SK-N-SH (cell line): ENCODE data around the gene TAB3. TPM values are rescaled to one million over a fixed set of nuclear protein-coding genes. Genes with fewer than 3 reads are reported as not detected.

ENCODE experiments used
- CTCF ChIA-PET: fragments of 300-600, 350-600 bp; formaldehyde crosslinking; extraction: SDS; loops from one replicate; lab custom pipeline; 2021; lab: Yijun Ruan, JAX
- POLR2A ChIA-PET: fragments of 350-600 bp; sonication (Branson Sonifier 250); formaldehyde crosslinking; extraction: SDS; loops from one replicate; lab custom pipeline; 2020; ENCODE audit warnings: antibody characterized with exemption, inconsistent platforms; lab: Yijun Ruan, JAX
- DNase-seq: peaks from one replicate; pipeline ENCODE4 v3.0.0; 2012
- H2AFZ ChIP-seq: fragments of 200-600 bp; sonication (generic); 2 replicates; pipeline ENCODE4 v1.8.1; 2016; ENCODE audit warnings: antibody characterized with exemption, mild to moderate bottlenecking, low read depth
- H3F3A ChIP-seq: fragments of 200-600 bp; sonication (generic); replicated peaks from 2 replicates; pipeline ENCODE3; 2016; ENCODE audit warnings: antibody characterized with exemption, mild to moderate bottlenecking; ENCODE audit not compliant: insufficient read depth
- H3K27ac ChIP-seq, 2 experiments: fragments of 200-500 bp in 1 of 2; fragments of 200-600 bp in 1 of 2; sonication (Bioruptor generic) in 1 of 2; sonication (generic), shearing (Covaris generic) in 1 of 2; 2 replicates each; pipeline versions ENCODE4 v1.5.1 to v1.6.1; 2014 to 2016; ENCODE audit warnings: low read depth in 2 of 2, inconsistent platforms in 1 of 2, low read length in 1 of 2, mild to moderate bottlenecking in 1 of 2, mixed read lengths in 1 of 2
- H3K27me3 ChIP-seq: fragments of 200-600 bp; sonication (generic), shearing (Covaris generic); 2 replicates; pipeline ENCODE4 v1.6.1; 2016; ENCODE audit warnings: mixed run types; ENCODE audit not compliant: insufficient read depth
- H3K36me3 ChIP-seq, 2 experiments: fragments of 200-500 bp in 1 of 2; fragments of 200-600 bp in 1 of 2; sonication (Bioruptor generic) in 1 of 2; sonication (generic) in 1 of 2; replicated peaks in 1 of 2; 2 replicates each; pipeline versions ENCODE3 to v1.5.1; 2014 to 2016; ENCODE audit warnings: low read length in 1 of 2, mild to moderate bottlenecking in 1 of 2; ENCODE audit not compliant: insufficient read depth in 2 of 2, control insufficient read depth in 1 of 2
- H3K4me1 ChIP-seq, 2 experiments: fragments of 200-500 bp in 1 of 2; fragments of 200-600 bp in 1 of 2; sonication (Bioruptor generic) in 1 of 2; sonication (generic), shearing (Covaris generic) in 1 of 2; 2 replicates each; pipeline versions ENCODE4 v1.5.1 to v1.6.1; 2014 to 2016; ENCODE audit warnings: low read depth in 1 of 2, low read length in 1 of 2, mixed run types in 1 of 2; ENCODE audit not compliant: insufficient read depth in 2 of 2, control insufficient read depth in 1 of 2
- H3K4me2 ChIP-seq: fragments of 200-600 bp; sonication (generic), shearing (Covaris generic); 2 replicates; pipeline ENCODE4 v1.6.1; 2017; ENCODE audit warnings: mixed run types
- H3K4me3 ChIP-seq, 2 experiments: fragments of 200-500 bp in 1 of 2; fragments of 200-600 bp in 1 of 2; sonication (Bioruptor generic) in 1 of 2; sonication (generic), shearing (Covaris generic) in 1 of 2; 2 replicates each; pipeline versions ENCODE4 v1.5.1 to v1.8.1; 2014 to 2016; ENCODE audit warnings: low read depth in 2 of 2, inconsistent platforms in 1 of 2, low read length in 1 of 2, mild to moderate bottlenecking in 1 of 2, mixed read lengths in 1 of 2, moderate library complexity in 1 of 2
- H3K79me2 ChIP-seq: fragments of 200-600 bp; sonication (generic); 2 replicates; pipeline ENCODE4 v1.8.1; 2017; ENCODE audit warnings: mild to moderate bottlenecking; ENCODE audit not compliant: insufficient read depth
- H3K9ac ChIP-seq: fragments of 200-600 bp; sonication (generic); 2 replicates; pipeline ENCODE4 v1.6.1; 2017; ENCODE audit warnings: mixed run types
- H3K9me2 ChIP-seq: fragments of 200-600 bp; sonication (generic); 2 replicates; pipeline ENCODE4 v1.6.1; 2017; ENCODE audit warnings: mixed run types
- H3K9me3 ChIP-seq: fragments of 200-600 bp; sonication (generic); 2 replicates; pipeline ENCODE4 v1.6.1; 2017; ENCODE audit warnings: mixed run types, mild to moderate bottlenecking, moderate library complexity
- H4K20me1 ChIP-seq: fragments of 200-600 bp; sonication (generic); 2 replicates; pipeline ENCODE4 v1.6.1; 2017; ENCODE audit warnings: mild to moderate bottlenecking, mixed run types; ENCODE audit not compliant: insufficient read depth
- ELF1 ChIP-seq: IDR thresholded peaks from 2 replicates; pipeline ENCODE4 v1.4.0; 2012
- EZH2phosphoT487 ChIP-seq: fragments of 200-600 bp; sonication (generic); IDR thresholded peaks from 2 replicates; pipeline ENCODE4 v1.6.1; 2017; ENCODE audit warnings: low read depth, mixed run types, mild to moderate bottlenecking, antibody characterized with exemption, moderate library complexity, borderline replicate concordance
- FOXJ3 ChIP-seq: sonication (generic); formaldehyde crosslinking; IDR thresholded peaks from 2 replicates; pipeline ENCODE4 v1.5.1; 2020; ENCODE audit warnings: mild to moderate bottlenecking, missing genetic modification reagents
- GABPA ChIP-seq: IDR thresholded peaks from 2 replicates; pipeline ENCODE4 v1.4.0; 2012; ENCODE audit warnings: low read depth, mild to moderate bottlenecking
- GATA2 ChIP-seq: sonication (generic); formaldehyde crosslinking; IDR thresholded peaks from 2 replicates; pipeline ENCODE4 v1.5.0; 2020; ENCODE audit warnings: mild to moderate bottlenecking, missing genetic modification reagents
- IRF3 ChIP-seq: fragments of 150-350 bp; IDR thresholded peaks from 2 replicates; pipeline ENCODE4 v1.6.1; 2016; ENCODE audit warnings: mild to moderate bottlenecking, low read depth, low read length
- MAX ChIP-seq: IDR thresholded peaks from 2 replicates; pipeline ENCODE4 v1.4.0; 2012; ENCODE audit warnings: low read depth
- MEF2A ChIP-seq: IDR thresholded peaks from 2 replicates; pipeline ENCODE4 v1.4.0; 2012; ENCODE audit warnings: low read depth, borderline replicate concordance
- NFIC ChIP-seq: IDR thresholded peaks from 2 replicates; pipeline ENCODE4 v1.4.0; 2012; ENCODE audit warnings: borderline replicate concordance
- RAD21 ChIP-seq: IDR thresholded peaks from 2 replicates; pipeline ENCODE4 v1.6.1; 2012; ENCODE audit warnings: mild to moderate bottlenecking, low read length
- RCOR1 ChIP-seq: fragments of 150-350 bp; IDR thresholded peaks from 2 replicates; pipeline ENCODE4 v1.6.1; 2017; ENCODE audit warnings: antibody characterized with exemption, low read length
- RFX5 ChIP-seq: IDR thresholded peaks from 2 replicates; pipeline ENCODE4 v1.6.1; 2012; ENCODE audit warnings: mild to moderate bottlenecking, improper control_type of control experiment, low read length
- SIN3A ChIP-seq: IDR thresholded peaks from 2 replicates; pipeline ENCODE4 v1.6.1; 2012; ENCODE audit warnings: low read depth, mild to moderate bottlenecking, low read length, moderate library complexity, borderline replicate concordance
- TCF12 ChIP-seq: IDR thresholded peaks from 2 replicates; pipeline ENCODE4 v1.4.0; 2012
- TEAD4 ChIP-seq: IDR thresholded peaks from 2 replicates; pipeline ENCODE4 v1.4.0; 2012; ENCODE audit warnings: mild to moderate bottlenecking, borderline replicate concordance; ENCODE audit not compliant: insufficient read depth
- USF2 ChIP-seq: fragments of 150-350 bp; IDR thresholded peaks from 2 replicates; pipeline ENCODE4 v1.6.1; 2017; ENCODE audit warnings: antibody characterized with exemption, low read length, low read depth, borderline replicate concordance
- YY1 ChIP-seq: IDR thresholded peaks from 2 replicates; pipeline ENCODE4 v1.4.0; 2012; ENCODE audit warnings: low read depth, mild to moderate bottlenecking
- WGBS: methylation state at CpG from one replicate; pipeline ENCODE4 v1.1.6; 2017; ENCODE audit warnings: low lambda C conversion rate; 5-methylcytosine and 5-hydroxymethylcytosine counted together
- polyA plus RNA-seq, 3 experiments: library from polyadenylated mRNA; depleted of rRNA; stranded (reverse); fragments of >200 nt; gene quantifications; 2 replicates each; pipeline ENCODE4 v1.2.3, GENCODE V29; 2012
- TF ChIP-seq, protein P1 (sequence below): IDR thresholded peaks from 2 replicates; pipeline ENCODE4 v1.4.0; 2012; ENCODE audit warnings: low read depth, borderline replicate concordance
- TF ChIP-seq, protein P2 (sequence below): fragments of 200-600 bp; sonication (generic); IDR thresholded peaks from 2 replicates; pipeline ENCODE4 v1.6.1; 2017; ENCODE audit warnings: antibody characterized with exemption, mild to moderate bottlenecking, moderate library complexity

Gene TAB3
- polyA plus RNA-seq, 1 of the 3 experiments (the other 2 are of a cell fraction) = 9.2 TPM

GRCh38 chrX:30799327-30799726 is 89.7 kb downstream of the TAB3 start:
- 3% methylated on average over 2 of the region's 2 CpGs for WGBS
- no peak overlapping the region for H3K9ac ChIP-seq
- H3K27ac ChIP-seq = no peak overlapping the region
- no peaks in the 10 kb centered on the region for H3K9me3 ChIP-seq
- H3F3A ChIP-seq = no peaks in the 10 kb centered on the region
- no peaks in the 10 kb centered on the region for H3K4me1 ChIP-seq
- no peaks in the 10 kb centered on the region for H3K9me2 ChIP-seq
- no peaks in the 10 kb centered on the region for H4K20me1 ChIP-seq
- no peaks in the 10 kb centered on the region for H3K79me2 ChIP-seq
- CTCF ChIA-PET = no interaction called here
- H3K4me2 ChIP-seq = no peak overlapping the region
- no peak for TF ChIP-seq USF2
- TF ChIP-seq, protein P1, sequence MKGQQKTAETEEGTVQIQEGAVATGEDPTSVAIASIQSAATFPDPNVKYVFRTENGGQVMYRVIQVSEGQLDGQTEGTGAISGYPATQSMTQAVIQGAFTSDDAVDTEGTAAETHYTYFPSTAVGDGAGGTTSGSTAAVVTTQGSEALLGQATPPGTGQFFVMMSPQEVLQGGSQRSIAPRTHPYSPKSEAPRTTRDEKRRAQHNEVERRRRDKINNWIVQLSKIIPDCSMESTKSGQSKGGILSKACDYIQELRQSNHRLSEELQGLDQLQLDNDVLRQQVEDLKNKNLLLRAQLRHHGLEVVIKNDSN = no peak
- TF ChIP-seq RFX5 = no peak
- no peak for TF ChIP-seq TEAD4
- no peak for TF ChIP-seq RCOR1
- TF ChIP-seq IRF3 = no peak
- no peak for TF ChIP-seq TCF12
- no peak for TF ChIP-seq EZH2phosphoT487
- no peak for TF ChIP-seq SIN3A
- no peak for TF ChIP-seq RAD21
- no peak for TF ChIP-seq MAX
- no peak for TF ChIP-seq MEF2A
- TF ChIP-seq FOXJ3 (CRISPR knock-in tag) = no peak
- no peak for DNase-seq
- H2AFZ ChIP-seq = no peak overlapping the region
- POLR2A ChIA-PET = no interaction called here
- H3K36me3 ChIP-seq = no peaks in the 10 kb centered on the region
- H3K4me3 ChIP-seq = no peak overlapping the region
- H3K27me3 ChIP-seq = no peaks in the 10 kb centered on the region

DNA sequence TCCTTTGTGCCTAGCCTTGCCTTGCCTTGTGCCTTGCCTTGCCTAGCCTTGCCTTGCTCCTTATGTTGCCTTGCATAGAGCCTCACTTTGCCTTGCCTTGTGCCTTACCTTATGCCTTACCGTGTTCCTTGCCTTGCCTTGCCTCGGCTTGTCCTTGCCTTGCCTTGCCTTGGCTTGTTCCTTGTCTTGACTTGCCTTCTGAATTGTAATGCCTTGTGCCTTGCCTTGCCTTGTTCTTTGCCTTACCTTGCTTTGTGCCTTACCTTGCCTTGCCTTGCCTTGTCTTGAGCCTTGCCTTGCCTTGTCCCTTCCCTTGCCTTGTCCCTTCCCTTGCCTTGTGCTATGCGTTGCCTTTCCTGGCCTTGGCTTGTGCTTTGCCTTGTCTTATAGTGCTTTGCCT is 90.2 kb downstream of the TAB3 start:
- ChIA-PET POLR2A (no interaction called here), CTCF (no interaction called here)
- TF ChIP-seq FOXJ3 (CRISPR knock-in tag) (no peak), NFIC (no peak), GABPA (no peak), YY1 (no peak), MAX (no peak), EZH2phosphoT487 (no peak), GATA2 (CRISPR knock-in tag) (no peak), TEAD4 (no peak), ELF1 (no peak), MEF2A (no peak)
- TF ChIP-seq, protein P2, sequence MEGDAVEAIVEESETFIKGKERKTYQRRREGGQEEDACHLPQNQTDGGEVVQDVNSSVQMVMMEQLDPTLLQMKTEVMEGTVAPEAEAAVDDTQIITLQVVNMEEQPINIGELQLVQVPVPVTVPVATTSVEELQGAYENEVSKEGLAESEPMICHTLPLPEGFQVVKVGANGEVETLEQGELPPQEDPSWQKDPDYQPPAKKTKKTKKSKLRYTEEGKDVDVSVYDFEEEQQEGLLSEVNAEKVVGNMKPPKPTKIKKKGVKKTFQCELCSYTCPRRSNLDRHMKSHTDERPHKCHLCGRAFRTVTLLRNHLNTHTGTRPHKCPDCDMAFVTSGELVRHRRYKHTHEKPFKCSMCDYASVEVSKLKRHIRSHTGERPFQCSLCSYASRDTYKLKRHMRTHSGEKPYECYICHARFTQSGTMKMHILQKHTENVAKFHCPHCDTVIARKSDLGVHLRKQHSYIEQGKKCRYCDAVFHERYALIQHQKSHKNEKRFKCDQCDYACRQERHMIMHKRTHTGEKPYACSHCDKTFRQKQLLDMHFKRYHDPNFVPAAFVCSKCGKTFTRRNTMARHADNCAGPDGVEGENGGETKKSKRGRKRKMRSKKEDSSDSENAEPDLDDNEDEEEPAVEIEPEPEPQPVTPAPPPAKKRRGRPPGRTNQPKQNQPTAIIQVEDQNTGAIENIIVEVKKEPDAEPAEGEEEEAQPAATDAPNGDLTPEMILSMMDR = no peak
- TF ChIP-seq, protein P1 = no peak
- Histone ChIP-seq H3K9ac (no peak overlapping the region), H3K79me2 (no peaks in the 10 kb centered on the region), H3F3A (no peaks in the 10 kb centered on the region), H3K9me3 (no peaks in the 10 kb centered on the region), H4K20me1 (no peaks in the 10 kb centered on the region), H3K4me1 (no peaks in the 10 kb centered on the region), H3K36me3 (no peaks in the 10 kb centered on the region), H3K27ac (no peak overlapping the region), H3K4me3 (no peak overlapping the region), H3K9me2 (no peaks in the 10 kb centered on the region), H3K27me3 (no peaks in the 10 kb centered on the region), H2AFZ (no peak overlapping the region), H3K4me2 (no peak overlapping the region)
- no peak for DNase-seq
- 2% methylated on average over 3 of the region's 3 CpGs for WGBS
